ENCODE data around the gene CELF4.

CELF4 gene

GRCh38 chr18:37210781-37211180 lies 354.8 kb downstream of the CELF4 start:
- Histone ChIP-seq H3K36me3 (ENCODE audit: low read length) (no peaks in the 10 kb centered on the region), H3K27me3 (ENCODE audit: low read length) (no peaks in the 10 kb centered on the region), H3K4me3 (ENCODE audit: insufficient read depth, low read length, poor library complexity, severe bottlenecking) (no peak overlapping the region), H4K20me1 (ENCODE audit: low read depth, low read length) (no peaks in the 10 kb centered on the region), H3F3A (ENCODE audit: insufficient read depth) (no peaks in the 10 kb centered on the region), H3K27ac (ENCODE audit: low read depth, low read length) (no peak overlapping the region), H3K9ac (ENCODE audit: low read length) (no peak overlapping the region), H3K9me3 (ENCODE audit: insufficient read depth, low read length) (no peaks in the 10 kb centered on the region), H2AFZ (ENCODE audit: low read depth, low read length, severe bottlenecking) (no peak overlapping the region), H3K79me2 (ENCODE audit: insufficient read depth, low read length) (no peaks in the 10 kb centered on the region), H3K9me2 (replicated peaks; ENCODE audit: insufficient read depth, low read length) (no peaks in the 10 kb centered on the region), H3K4me2 (ENCODE audit: low read depth, low read length, poor library complexity, severe bottlenecking) (no peak overlapping the region)
- TF ChIP-seq, protein P1, sequence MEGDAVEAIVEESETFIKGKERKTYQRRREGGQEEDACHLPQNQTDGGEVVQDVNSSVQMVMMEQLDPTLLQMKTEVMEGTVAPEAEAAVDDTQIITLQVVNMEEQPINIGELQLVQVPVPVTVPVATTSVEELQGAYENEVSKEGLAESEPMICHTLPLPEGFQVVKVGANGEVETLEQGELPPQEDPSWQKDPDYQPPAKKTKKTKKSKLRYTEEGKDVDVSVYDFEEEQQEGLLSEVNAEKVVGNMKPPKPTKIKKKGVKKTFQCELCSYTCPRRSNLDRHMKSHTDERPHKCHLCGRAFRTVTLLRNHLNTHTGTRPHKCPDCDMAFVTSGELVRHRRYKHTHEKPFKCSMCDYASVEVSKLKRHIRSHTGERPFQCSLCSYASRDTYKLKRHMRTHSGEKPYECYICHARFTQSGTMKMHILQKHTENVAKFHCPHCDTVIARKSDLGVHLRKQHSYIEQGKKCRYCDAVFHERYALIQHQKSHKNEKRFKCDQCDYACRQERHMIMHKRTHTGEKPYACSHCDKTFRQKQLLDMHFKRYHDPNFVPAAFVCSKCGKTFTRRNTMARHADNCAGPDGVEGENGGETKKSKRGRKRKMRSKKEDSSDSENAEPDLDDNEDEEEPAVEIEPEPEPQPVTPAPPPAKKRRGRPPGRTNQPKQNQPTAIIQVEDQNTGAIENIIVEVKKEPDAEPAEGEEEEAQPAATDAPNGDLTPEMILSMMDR (IDR thresholded peaks at IDR 0.05; ENCODE audit: insufficient read depth, low read length, poor library complexity, severe bottlenecking) = no peak
- no peak for TF ChIP-seq EZH2phosphoT487 (conservative IDR thresholded peaks at IDR 0.05; ENCODE audit: low read length)

DNA sequence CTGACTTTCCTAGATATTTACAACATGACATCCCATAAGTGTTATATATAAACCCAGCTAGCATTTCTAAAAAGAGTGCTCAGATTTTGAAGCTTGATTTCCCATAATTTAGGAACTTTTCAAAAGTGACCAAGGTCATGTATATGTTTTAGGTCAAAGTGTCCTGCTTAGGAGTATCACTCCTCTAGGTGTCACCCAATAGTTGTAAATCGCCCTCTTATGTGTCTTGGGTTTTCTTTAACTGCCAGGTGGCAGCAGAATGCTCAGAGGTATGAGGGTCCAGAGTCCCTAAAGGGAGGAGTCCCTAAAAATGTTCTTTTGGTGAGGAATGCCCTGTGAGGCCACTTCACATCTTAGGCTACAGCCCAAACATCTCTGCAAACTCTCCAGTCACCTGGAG lies 358.3 kb downstream of the CELF4 start:
- no peaks in the 10 kb centered on the region for H4K20me1 ChIP-seq (ENCODE audit: low read depth, low read length)
- no peak overlapping the region for H2AFZ ChIP-seq (ENCODE audit: low read depth, low read length, severe bottlenecking)
- H3K27me3 ChIP-seq (ENCODE audit: low read length) = no peaks in the 10 kb centered on the region
- no peaks in the 10 kb centered on the region for H3K79me2 ChIP-seq (ENCODE audit: insufficient read depth, low read length)
- no peak overlapping the region for H3K27ac ChIP-seq (ENCODE audit: low read depth, low read length)
- peaks cover 4% of the 10 kb centered on the region; the same call in 1 of the 2 replicates for H3K9me3 ChIP-seq (ENCODE audit: insufficient read depth, low read length)
- H3K4me3 ChIP-seq (ENCODE audit: insufficient read depth, low read length, poor library complexity, severe bottlenecking) = no peak overlapping the region
- H3F3A ChIP-seq (ENCODE audit: insufficient read depth) = no peaks in the 10 kb centered on the region
- H3K9ac ChIP-seq (ENCODE audit: low read length) = no peak overlapping the region
- H3K9me2 ChIP-seq (replicated peaks; ENCODE audit: insufficient read depth, low read length) = no peaks in the 10 kb centered on the region
- H3K4me2 ChIP-seq (ENCODE audit: low read depth, low read length, poor library complexity, severe bottlenecking) = no peak overlapping the region
- TF ChIP-seq, protein P1 (IDR thresholded peaks at IDR 0.05; ENCODE audit: insufficient read depth, low read length, poor library complexity, severe bottlenecking) = no peak
- TF ChIP-seq EZH2phosphoT487 (conservative IDR thresholded peaks at IDR 0.05; ENCODE audit: low read length) = no peak
- no peaks in the 10 kb centered on the region; the same call in 1 of the 2 replicates for H3K36me3 ChIP-seq (ENCODE audit: low read length)

GRCh38 chr18:37199741-37200140 lies 365.9 kb downstream of the CELF4 start:
- Histone ChIP-seq H3K4me2 (ENCODE audit: low read depth, low read length, poor library complexity, severe bottlenecking) (no peak overlapping the region), H3K27ac (ENCODE audit: low read depth, low read length) (no peak overlapping the region), H3K27me3 (ENCODE audit: low read length) (no peaks in the 10 kb centered on the region), H3K79me2 (ENCODE audit: insufficient read depth, low read length) (no peaks in the 10 kb centered on the region), H3K9me2 (replicated peaks; ENCODE audit: insufficient read depth, low read length) (no peaks in the 10 kb centered on the region), H3K4me3 (ENCODE audit: insufficient read depth, low read length, poor library complexity, severe bottlenecking) (no peak overlapping the region), H4K20me1 (ENCODE audit: low read depth, low read length) (no peaks in the 10 kb centered on the region), H3K9ac (ENCODE audit: low read length) (no peak overlapping the region), H3K9me3 (ENCODE audit: insufficient read depth, low read length) (peaks cover 4% of the 10 kb centered on the region; the same call in 1 of the 2 replicates), H3K36me3 (ENCODE audit: low read length) (no peaks in the 10 kb centered on the region; the same call in 1 of the 2 replicates), H2AFZ (ENCODE audit: low read depth, low read length, severe bottlenecking) (no peak overlapping the region), H3F3A (ENCODE audit: insufficient read depth) (no peaks in the 10 kb centered on the region)
- TF ChIP-seq, protein P1 (IDR thresholded peaks at IDR 0.05; ENCODE audit: insufficient read depth, low read length, poor library complexity, severe bottlenecking) = no peak
- TF ChIP-seq EZH2phosphoT487 (conservative IDR thresholded peaks at IDR 0.05; ENCODE audit: low read length) = no peak
